Fibroblast of skin of scalp (primary cell): ENCODE data around the gene TEX13D.

Source experiments
- DNase-seq: peaks from one replicate; pipeline ENCODE4 v3.0.0-alpha.2; 2013

The TEX13D gene

DNA sequence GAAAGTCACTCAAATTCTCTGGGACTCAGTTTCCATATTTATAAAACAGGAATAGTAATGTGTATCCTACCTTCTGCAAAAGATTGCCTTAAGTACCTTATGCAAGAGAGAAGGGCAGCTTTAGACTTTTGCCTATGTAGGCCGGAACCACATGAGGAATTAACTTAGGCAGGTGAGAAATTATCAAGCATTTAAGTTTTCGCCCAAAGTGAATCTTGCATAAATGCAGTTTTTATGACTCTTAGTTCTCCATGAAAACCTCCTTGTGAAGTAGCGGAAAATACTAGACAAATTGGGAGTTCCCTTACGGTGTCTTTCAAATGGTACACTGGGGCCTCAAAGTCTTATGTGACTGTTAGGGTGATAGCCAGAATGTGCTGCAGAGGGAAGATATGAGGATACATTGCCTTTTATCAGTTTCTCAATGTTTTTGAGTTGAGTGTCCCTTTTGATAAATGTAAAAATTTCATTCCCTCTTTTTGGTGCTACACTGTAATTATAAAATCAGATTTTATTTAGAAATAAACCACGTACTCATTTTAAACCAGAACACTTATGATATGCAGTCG is 16.5 kb downstream of the TEX13D start:
- no peak for DNase-seq

DNA sequence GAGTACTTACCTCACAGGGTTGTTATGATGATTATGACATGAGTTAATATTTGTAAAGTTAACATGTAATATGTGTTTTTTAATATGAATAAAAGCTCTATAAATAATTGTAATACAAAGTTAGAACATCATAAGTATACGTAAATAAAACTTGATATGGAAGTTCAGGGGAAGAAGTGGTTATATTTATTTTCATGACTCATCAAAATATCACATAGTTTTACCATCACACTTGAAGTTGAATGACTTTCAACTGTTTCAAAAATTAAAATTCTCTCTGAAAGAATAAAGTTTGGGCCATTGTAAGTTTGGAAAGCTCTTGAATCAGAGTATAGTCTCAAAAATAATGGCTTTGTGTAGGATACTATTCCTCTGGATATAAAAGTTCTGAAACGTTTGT is 22.2 kb downstream of the TEX13D start:
- no peak for DNase-seq

DNA sequence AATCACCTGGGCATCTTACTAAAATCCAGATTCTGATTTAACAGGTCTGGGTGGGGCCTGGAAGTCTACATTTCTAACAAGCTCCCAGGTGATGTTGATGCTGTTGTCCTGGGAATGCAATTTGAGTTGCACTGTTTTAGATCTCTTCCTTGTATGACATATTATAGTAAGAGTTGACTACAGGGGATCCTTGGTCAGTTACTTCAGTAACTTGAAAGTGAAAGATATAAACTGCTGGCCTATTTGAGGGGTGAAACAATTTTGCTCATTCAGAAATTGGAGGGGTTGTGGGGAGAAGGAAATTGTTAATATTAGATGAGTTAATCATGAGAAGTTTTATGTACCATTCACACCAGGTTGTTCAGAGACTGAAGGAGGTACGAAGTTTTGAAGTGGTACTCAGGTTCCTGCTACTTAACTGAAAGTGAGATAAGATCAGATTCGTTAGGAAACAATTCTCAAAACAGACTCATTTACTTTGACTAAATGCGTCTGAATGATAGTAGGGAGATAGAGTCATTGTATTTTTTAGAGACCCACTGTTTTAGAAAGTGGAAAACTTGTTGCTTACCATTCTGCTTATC is 26.4 kb downstream of the TEX13D start:
- no peak for DNase-seq

DNA sequence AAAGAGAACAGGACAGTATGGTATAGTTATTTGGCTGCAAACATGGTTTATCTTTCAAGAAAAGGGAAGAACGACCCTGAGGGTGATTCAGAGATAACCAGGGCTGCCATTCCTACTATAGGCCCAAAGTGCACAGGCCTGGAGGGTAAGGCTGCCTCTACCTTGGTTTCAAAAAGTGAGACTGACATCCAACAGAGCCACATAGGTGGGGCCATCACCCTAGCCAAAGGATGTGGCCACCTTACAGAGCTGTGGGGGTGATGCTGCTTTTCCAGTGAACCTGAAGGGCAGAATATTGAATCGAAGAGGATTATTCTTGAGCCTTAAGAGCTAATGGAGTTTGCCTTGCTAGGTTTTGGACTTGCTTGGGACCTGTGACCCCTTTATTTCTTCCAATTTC is 29.6 kb downstream of the TEX13D start:
- no peak for DNase-seq

DNA sequence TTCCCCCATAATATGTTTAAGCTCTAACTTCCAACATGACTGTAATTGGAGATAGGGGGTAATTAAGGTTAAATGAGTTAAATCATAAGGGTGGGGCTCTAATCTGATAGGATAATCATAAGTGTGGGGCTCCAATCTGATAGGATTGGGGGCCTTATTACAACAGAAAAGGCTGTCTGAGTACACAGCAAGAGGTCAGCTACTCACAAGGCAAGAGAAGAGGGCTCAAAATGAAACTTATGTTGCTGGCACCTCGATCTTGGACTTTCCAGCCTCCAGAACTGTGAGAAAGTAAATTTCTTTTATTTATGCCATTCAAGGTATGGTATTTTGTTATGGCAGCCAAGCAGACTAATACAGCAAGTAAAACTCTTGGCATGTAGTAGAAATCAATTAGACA is 30.3 kb downstream of the TEX13D start:
- no peak for DNase-seq

DNA sequence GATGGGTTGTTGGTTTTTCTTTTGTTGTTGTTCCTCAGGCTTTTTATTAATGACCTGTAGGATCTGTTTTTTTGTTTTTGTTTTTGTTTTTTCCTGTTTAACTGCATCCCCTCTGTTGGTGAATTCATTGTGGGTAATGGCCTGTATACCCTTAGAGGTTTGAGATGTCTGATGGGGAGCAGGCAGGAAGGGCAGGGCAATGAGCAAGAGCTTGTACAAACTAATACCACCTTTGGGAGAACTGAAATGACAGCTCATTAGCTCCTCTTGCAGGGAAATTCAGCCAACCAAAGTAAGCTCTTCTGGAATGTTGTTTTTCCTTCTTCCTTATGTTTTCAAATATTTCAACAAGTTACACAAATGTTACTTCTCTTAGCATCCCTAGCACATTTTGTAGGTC is 37.3 kb downstream of the TEX13D start:
- no peak for DNase-seq

DNA sequence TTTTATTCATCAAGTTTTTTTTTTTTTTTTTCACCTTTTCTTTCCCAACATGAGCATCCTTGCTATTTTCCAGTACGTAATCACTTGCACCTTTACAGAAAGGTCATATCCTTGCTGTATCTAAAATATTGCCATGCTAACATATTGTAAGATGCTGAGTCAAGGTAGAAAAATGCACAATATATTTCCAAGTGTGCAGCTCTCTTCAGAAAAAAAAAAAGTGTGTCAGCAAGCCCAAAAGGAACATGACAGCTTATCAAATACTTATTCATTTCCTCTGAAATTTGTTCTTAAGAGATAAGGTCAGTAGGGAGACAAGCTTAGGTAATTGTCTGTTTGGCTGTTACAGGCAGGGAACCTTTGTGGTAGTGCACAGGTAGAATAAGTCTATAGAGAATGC is 40.9 kb downstream of the TEX13D start:
- no peak for DNase-seq

DNA sequence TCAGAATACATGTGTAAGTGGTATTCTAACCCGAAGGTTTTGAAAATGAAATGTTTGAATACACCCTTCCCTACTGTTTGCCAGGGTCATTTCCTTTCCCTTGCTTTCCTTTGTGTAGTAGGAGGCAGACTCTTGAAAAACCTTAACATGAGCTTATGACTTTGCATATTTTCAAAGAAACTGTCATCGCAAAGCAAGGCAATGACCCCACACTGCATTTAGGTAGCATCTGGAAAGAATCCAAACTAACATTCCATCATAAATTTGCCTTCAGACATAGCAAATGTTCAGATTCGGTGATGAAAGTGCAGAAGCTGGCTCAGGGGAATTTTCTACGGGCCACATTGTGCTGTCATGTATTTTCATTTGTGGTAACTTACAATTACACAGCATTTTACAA is 46.2 kb downstream of the TEX13D start:
- peak; percentile 40 for DNase-seq

DNA sequence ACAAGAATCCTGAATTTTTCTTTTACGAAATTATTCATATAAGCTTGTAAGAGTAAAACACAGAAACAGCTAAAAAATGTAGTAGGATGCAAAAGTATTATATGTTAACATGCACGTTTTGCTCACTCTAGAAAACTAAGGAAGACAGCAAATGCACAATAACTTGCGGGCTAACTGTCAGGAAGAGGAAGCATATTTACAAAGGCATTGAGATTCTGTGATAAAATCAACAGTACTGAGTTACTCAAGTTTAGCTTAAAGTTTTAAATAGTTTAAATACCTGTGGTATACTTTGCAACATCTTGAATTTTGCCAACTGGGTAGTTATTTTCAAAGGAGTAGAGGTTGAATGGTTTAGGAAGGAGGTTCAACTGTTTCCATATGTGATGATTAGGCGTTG is 50.9 kb downstream of the TEX13D start:
- no peak for DNase-seq

DNA sequence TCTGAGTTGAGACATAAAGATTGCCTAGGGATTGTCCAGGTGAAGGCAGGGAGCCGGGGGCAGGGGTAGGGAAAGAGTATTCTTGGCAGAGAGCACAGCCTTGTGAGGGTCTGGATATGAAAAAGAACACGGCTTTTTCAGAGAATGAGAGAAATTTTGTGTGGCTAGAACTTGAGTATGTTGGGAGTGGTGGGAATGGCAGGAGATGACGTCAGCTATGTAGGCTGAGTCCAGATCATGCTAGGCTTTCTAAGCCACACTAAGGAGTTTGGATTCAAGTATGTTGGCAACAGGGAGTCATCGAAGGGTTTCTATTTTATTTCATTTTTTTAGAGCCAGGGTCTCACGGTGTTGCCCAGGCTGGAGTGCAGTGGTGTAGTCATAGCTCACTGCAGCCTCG is 53.9 kb downstream of the TEX13D start:
- no peak for DNase-seq
